Hippocampal formation (tissue), 2 donors: ENCODE results near the gene SEC31A.
"Not testable (repeated sequence)": the region's sequence is repeated elsewhere in the genome, so short reads cannot be mapped to it uniquely, and the experiment has no call there.

Source experiments
- DNase-seq, 2 donors: peaks; one replicate each; lab custom pipeline; 2025; lab: John Stamatoyannopoulos, UW

Gene SEC31A

DNA sequence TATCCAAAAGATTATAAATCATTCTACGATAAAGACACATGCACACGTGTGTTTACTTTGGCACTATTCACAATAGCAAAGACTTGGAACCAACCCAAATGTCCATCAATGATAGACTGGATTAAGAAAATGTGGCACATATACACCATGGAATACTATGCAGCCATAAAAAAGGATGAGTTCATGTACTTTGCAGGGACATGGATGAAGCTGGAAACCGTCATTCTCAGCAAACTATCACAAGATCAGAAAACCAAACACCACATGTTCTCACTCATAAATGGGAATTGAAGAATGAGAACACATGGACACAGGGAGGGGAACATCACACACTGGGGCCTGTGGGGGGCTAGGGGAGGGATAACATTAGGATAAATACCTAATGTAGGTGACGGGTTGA lies 57.9 kb downstream of the SEC31A start:
- DNase-seq, result not testable (repeated sequence)

DNA sequence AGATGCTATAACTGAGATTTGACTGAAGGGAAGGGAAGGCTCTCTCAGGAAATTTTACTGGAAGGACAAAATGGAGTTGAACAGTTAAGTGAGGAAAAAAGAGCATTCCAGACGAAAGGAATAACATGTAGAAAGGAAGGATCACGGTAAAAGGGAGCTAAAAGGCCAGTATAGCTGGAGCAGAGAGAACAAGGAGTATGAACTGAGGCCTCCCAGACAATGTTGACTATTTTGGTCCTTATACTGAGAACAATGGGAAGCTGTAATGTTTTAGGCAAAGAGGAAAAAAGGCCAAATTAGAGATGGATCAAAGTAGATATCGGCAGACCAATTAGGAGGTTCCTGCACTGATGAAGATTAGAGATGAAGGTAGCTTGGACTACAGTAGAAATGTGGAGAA lies 65.5 kb downstream of the SEC31A start:
- DNase-seq, result no peak

DNA sequence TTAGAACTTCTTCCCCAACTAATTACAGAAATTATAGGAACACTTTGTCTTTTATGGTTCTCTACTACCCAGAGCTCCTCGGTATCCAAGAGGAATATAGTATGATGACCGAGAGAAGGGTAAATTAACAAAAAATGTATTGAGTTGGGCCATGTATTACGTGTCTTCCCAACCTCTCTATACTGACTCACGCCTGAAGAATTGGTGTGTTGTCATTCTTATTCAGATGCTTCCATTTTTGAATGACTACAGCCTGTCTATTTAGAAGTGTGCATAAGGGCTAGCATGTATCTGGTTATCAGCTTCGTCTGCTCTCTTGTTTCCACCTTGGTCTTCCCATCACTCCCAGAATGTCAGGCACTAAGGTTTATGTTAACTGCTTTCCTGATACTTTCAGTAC lies 67.9 kb downstream of the SEC31A start:
- no peak for DNase-seq

DNA sequence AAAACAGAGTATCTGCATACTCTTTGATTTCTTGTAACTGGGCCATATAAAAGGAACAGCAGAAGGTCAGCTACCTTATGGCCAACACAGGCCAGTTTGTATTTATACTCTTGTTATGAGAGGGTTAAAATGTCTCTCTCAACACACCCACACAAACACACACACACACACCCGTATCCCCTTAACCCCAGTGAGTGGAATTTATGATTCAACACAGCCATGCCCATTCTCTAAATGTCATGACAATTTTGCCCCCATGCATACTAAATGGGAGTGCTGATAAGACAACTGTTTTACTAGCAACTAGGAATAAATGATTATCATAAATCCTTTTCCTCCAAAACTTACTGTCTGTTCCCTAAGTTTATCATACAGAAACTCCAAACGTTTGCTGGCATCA lies 70.3 kb downstream of the SEC31A start:
- no peak for DNase-seq

DNA sequence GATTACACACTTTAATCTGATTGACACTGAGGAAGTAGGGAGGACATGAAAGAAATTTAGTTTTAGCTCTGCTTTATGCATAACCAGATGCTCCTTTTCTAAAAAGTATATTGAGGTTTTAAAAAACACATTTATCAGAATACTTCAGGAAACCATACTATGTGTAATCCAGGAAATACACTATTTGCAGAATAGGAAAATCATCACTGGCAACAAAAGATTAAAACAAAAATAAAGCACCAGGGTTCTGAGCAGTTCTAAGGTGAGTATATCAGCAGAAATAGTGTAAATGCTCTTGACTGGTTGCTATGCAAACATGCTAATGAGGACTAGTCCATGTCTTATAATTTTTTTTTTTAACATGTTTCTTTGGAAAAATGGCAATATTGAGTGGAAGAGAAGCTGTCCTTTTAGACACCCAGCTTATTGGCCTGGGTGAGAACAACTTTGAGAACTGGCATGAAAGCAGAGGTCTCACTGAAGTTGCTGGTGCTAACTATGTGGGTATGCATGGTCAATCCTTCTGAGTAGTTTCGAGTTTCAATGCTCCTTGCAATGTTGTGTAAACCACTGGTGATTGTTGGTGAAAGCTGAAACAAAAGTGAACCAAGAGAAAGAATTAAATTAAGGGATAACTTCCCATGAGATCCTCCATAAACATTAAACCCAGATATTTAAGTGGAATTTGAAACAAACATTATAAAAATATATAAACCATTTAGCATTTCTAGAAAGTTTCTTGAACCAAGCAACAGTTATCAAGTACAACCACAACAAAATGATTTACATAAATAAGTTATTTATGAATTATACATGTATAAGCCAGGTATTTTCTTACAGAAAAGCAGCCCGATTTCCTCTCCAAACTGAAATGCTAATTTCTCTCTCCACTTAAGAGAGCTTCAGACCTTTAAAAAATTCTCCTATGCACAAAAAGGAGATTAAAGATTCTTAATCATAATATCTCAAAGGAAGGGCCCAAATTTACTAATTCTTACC lies 72.0 kb downstream of the SEC31A start:
- DNase-seq, result no peak

DNA sequence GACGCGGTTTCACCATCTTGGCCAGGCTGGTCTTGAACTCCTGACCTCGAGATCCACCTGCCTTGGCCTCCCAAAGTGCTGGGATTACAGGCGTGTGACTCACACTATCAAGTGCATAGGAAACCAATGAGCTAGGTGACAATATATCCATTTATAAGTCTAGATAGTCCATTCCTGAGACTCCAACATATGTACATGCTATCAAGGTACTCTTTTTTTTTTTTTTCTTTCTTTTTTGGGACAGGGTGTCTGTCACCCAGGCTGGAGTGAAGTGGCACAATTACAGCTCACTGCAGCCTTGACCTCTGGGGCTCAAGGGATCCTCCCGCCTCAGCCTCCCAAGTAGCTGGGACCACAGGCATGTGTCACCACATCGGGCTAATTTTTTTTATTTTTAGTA lies 74.1 kb downstream of the SEC31A start:
- not testable (repeated sequence) for DNase-seq

DNA sequence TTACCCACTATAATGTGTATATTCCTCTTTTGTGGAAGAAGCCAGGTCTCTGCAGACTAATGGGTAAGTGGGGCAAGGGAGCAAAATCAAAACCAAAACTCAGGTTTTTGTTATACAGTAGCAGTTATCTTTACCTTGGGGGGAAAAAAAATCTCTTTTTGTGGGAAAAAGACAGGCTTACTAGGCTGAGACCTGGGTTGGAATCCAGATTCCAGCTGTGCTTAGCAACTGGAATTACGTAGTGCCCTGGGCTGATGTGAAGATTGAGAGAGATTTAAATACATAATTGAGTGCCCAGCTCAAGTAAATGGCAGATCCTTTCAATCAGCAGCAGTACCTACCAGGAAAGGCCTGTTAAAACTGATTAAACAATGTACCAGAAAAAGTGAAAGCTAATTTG lies 76.9 kb downstream of the SEC31A start:
- no peak for DNase-seq

DNA sequence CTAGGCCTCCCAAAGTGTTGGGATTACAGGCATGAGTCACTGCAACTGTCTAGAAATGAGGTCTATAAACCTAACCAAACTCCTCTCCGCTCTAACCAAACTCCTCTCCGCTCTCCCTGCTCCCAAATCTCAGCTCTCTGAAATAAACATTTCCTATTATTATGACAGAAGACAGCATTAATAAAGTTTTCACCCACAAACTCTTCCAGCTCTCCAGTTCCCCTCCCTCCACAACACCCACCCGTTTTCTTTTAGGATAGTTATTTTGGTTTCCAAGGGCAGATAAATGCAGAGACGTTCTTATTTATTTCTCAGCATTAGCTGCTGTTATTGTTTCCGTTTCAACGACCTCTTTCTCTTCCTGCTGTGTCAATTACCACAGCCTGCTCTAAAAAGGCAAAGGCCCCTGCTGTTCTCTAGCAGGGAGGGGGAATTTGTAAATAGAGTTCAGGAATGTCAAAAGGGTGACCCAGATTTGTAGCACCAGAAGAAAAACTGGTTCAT lies 79.1 kb downstream of the SEC31A start:
- DNase-seq, result peak in 1 of 2 donors; percentile 46

DNA sequence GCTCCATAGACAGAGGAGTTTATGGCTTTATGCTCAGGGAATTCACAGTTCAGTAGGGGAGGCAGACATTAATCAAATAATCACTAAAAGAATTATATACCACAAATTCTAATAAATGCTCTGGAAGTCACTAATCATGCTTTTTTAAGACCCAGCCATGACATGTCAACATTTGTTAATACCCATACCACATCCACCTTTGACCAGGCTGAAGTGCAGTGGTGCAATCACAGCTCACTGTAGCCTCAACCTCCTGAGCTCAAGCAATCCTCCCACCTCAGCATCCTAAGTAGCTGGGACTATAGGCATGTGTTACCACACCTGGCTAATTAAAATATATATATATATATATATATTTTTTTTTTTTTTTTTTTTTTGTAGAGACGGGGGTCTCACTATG lies 79.6 kb downstream of the SEC31A start:
- no peak for DNase-seq

DNA sequence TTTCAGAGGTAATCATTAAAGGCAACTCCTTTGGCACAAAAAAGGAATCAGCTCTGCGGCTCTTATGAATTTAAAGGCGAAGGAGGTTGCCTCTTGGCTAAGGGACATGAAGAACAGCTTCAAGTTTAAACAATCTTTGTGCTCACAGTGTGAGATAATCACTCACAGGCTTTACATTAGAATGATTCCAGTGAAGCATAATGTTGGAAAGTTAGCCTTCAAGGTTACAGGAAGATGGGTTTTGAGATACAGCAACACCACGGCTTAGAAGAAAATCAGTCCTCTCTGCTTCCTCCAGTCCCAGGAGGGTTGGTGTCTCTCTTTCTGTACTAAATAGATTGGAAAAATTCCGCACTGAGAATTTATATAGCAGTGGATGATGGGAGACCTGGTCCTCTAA lies 80.8 kb downstream of the SEC31A start:
- DNase-seq, result no peak

DNA sequence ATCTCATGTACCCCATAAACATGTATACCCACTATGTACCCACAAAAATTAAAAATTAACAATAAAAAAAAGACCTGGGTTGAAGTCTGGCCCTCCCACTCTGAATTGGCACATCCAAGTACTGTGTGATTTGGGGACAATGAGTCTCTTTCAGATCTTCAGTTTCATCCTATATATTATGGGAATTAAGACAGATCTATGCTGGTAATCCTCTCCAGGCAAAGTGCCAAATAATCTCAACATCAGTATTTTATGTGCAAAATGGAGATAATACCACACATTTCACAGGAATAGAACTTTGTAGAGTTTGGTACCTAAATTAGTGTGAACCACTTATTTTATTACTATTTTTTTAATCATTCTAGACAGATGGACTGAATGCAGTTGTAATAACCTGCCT lies 81.3 kb downstream of the SEC31A start:
- no peak for DNase-seq

DNA sequence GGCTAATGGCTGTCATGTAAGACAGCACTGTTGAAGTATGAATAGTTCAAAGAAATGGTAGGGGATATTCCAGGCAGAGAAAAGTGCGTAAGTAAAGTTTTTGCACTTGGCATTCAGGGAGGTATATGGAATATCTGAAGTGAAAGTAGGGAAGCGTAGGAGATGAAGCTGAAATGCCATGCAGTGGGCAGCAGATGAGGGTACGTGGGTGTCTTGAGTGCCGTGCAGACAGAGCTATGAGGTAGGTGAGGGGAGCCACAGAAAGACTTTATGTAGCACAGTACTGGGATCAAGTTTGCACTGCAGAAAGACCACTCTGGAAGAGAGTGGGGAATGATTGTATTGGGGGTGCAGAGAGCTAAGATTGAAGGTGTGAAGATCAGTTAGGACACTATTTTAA lies 87.2 kb downstream of the SEC31A start:
- DNase-seq, result no peak

DNA sequence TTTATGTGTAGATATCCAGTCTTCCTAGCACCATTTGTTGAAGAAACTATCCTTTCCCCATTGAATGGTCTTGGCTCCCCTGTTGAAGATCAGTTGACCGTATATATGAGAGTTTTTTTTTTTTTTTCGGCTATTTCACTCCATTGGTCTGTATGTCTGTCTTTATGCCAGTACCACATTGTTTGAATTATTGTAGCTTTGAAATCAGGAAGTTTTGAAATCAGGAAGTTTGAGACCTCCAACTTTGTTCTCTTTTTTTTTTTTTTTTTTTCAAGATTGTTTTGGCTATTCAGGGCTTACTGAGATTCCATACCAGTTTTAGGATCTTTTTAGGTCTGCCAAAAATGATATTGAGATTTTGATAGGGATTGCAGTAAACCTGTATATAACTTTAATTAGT lies 88.0 kb downstream of the SEC31A start:
- no peak for DNase-seq

DNA sequence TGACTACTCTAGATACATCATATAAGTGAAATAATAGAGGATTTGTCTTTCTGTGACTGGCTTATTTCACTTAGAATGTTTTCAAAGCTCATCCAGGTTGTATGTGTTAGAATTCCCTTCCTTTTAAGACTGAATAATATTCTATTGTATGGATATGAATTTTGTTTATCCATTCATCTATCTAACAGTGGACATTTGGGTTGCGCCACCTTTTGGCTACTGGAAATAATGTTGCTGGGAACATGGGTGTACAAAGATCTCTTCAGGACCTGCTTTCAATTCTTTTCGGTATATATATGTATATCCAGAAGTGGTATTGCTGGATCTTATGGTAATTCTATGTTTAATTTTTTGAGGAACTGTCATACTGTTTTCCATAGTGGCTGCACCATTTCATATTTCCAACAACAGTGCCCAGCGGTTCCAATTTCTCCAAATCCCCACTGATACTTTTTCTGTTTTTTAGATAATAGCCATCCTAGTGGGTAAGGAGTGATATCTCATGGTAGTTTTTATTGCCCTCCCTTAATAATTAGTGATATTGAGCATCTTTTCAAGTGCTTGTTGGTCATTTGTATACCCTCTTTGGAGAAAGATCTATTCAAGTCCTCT lies 88.9 kb downstream of the SEC31A start:
- DNase-seq, result peak in 1 of 2 donors; percentile 19

DNA sequence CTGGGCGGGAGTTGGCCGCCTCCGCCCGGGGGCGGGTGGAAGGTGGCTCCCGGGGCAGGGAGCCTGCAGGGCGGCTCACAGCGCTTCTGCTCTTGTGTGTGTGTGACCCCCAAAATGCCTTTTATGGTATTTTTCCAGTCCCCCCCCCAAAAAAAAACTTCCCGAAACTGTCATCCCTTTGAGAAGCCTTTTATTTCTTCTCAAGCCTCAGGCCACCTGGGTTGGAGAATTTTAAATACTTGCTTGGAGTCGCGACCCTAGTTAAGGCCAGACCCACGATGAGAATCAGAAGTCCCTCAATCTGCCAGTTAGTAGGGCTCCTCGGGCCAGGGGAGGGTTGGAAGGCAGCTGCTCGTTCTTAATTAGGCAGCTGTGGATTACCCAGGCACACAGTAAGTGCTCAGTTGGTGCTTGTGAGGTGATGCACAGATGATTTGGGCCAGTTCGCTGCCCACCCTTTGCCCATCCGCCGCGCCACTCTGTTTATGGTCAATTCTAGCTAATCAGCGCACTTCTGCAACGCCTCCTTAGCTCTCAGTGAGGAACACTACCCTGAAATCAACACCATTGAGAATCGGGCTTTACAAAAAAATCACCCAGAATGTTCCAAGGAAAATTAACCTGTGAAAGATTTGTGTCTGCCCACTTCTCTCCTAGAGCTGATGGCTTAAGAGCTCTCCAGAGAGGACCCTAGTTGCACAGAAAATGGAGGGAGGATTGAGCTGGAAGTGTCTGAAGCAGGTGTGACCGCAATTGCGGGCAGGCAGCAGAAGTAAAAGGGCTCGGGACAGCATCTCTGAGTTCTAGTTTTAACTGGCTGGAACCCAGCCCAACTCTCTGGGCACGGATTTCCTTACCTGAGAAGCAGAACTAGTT lies 91.7 kb downstream of the SEC31A start:
- DNase-seq, result no peak

DNA sequence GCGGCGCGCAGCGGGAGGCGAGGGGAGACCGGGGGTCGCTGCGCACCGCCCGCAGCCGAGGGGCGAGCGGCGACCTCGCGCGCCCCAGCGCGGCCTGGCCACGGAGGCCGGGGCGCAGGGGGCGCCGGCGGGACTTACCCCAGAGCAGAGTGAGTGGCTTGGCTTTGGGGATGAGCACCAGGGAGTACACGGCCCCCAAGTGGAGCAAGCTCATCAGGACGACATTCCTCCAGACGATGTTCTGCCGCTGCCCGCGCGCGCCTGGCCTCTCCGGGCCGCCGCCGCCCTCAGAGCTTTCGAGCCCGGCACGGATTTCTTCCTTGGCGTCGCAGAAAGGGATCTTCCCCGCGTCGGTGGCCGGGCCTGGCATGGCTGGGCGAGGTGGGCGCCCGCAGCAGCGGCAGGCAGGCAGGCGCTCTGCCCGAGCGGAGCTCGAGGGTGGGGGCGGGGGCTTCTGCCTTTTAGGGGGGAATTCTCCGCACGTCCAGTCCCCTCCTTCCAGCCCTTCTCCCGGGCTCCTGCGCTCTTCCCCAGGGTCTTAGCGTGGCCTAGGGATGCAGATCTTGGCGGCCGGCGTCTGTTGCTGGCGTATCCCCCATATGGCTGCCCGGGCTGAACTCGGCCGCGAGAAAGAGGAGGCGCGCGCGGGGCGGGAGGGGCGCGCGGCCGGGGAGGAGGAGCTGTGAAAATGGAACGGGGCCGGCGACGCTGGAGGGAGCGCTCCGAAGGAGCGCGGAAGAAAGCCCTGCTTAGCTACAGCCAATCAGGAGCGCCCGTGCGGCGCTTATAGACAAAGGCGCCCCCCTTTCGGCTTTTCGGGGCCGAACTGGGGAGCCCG lies 92.6 kb downstream of the SEC31A start, which contains the start of gene SCD5:
TSS of gene SCD5 (minus strand) at position 629 of the 838 bp plus-strand sequence. CDS start at position 370, 259 bp downstream.
- peak; percentile 87 to 91 for DNase-seq

DNA sequence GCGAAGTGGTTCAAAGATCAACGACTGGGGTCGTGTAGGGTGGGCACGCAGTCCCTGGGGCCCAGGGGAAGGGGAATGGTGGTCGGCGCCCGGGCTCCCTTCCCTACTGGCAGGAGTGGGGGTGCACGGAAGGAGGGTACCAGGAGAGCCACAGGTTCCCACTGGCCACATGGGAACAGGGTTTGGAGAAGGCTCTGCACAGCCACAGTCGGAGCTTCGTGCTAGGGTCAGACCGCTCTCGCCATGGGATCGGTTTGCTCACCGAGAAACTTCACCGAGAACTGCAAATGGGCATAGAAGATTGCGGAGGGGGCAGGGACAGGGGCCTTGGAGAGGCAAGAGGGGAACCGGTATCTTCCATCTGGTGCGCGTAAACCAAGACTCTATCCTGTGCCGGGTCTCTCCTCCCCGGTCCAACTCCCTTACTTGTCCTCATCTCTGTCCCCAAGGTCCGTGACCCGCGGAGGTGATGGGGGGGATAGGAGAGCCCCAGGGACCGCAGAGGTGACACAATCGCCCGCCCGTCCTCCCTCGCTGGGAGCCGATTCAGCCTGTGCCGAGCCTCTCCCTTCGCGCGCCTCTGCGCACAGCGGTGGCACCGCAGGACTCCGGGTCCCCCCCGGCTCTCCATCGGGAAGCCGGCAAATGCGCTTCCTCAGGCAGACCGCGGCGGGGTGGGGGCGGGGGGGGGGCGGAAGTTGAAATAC lies 93.4 kb downstream of the SEC31A start:
- peak in 1 of 2 donors; percentile 35 for DNase-seq

DNA sequence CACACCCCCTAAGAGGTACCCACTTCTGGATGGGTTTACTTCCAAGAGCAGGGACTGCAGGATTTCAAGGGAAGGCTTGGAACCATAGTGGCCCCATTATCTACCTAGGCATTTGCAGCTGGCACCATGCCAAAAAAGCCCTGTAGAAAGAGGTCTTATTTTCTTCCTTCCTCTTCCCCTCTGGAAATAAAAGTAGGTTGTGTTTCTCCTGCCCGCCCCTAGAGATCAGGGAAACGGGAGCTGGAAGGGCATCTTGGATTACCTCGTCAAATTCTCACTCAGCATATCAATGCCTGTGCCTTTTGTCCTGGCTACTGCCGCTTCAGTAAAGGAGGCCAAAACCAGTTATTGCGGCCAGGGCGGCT lies 93.9 kb downstream of the SEC31A start:
- DNase-seq, result no peak

DNA sequence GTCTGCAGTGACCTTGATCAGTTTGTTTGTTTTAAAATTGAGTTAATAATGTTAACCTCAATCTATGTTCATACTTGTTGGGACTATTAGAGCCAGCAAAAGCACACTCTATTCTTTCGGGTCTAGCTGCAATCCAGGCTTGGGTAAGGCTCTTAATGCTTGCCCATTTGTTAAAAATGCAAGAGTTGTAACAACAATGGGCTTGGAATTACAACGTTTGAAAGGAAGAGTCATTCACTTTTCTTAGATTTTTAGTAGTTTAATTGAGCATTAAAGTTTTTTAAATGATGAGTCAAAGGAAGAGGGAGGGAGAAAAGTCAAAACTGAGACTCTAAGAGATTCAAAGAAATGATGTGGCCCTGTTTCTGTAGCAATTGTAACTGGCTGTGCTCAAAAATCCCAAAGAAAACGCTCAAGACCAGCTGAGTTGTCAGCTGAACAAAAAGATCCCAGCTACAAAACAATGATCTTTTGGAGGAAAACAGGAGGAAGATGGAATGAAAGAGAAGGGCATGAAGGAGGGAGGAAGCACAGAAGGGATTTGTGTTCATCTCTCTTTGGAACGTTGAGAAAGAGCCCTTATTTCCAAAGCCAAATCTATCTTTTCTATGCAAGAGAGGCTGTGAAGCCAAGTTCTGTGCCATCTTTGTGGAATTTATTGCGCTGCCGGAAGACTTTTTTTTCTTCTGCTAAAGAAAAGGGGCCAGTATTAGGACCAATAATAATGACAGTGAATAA lies 97.9 kb downstream of the SEC31A start:
- peak in 1 of 2 donors; percentile 74 for DNase-seq

DNA sequence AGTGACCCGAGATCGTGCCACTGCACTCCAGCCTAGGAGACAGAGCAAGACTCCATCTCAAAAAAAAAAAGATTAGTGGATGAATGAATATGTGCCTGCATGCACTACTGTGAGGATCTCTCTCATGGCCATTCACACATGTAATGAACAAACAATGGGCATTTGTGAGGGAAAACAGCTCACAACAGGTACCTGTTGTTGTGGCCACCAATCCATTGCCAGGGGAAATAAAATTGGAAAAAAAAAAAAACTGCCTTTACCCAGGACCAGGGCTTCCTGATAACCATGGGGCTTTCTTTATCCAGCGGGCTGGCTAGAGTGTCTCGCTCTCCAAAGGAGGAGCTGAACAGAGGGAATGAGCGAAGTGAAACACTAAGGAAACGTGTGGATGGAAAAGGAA lies 99.8 kb downstream of the SEC31A start:
- no peak for DNase-seq
